Panc1 (cell line): ENCODE results near the gene URAD.

Source experiments
- CTCF ChIP-seq: fragments of 450-650 bp; IDR thresholded peaks from 2 replicates; pipeline ENCODE4 v1.5.1; 2017; ENCODE audit warnings: mild to moderate bottlenecking
- POLR2AphosphoS5 ChIP-seq: IDR thresholded peaks from 2 replicates; pipeline ENCODE4 v1.6.1; 2012; ENCODE audit warnings: mild to moderate bottlenecking, low read depth, low read length, moderate library complexity
- SIN3A ChIP-seq: IDR thresholded peaks from 2 replicates; pipeline ENCODE4 v1.6.1; 2012; ENCODE audit warnings: low read depth, mild to moderate bottlenecking, low read length, moderate library complexity, borderline replicate concordance; ENCODE audit not compliant: insufficient read depth
- TCF7L2 ChIP-seq: IDR thresholded peaks from 2 replicates; pipeline ENCODE4 v1.6.1; 2011; ENCODE audit warnings: mild to moderate bottlenecking, low read depth, low read length, inconsistent platforms

DNA sequence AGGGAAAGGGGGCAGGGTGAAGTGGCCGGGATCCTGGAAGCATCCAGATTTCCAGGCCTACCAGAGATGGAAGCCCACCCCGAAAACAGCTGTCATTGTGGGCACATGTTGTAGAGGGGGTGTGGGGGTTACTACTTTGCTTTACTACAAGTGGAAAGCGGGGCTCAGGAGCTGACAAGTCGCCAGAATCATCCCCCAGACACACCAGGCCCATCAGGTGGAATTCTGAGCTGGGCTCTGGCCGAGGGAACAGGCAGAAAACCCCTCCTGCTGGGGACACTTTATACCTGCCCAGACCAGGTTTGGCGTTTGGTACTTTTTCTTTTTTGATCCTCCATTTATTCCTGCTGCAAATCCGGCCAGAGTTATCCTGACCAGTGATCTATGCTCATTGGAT, 23.2 kb downstream of the URAD start:
- TF ChIP-seq CTCF, result no peak
- TF ChIP-seq SIN3A, result no peak
- TF ChIP-seq POLR2AphosphoS5, result no peak
- TF ChIP-seq TCF7L2, result no peak
